ENCODE measurements around the gene PREX1. TPM values are rescaled to one million over a fixed set of nuclear protein-coding genes. Genes with fewer than 3 reads are reported as not detected.

Gene PREX1
- total and polyA plus RNA-seq, 2 of the 4 experiments (the other 2 are of a cell fraction) = 0.67 to 0.72 TPM

DNA sequence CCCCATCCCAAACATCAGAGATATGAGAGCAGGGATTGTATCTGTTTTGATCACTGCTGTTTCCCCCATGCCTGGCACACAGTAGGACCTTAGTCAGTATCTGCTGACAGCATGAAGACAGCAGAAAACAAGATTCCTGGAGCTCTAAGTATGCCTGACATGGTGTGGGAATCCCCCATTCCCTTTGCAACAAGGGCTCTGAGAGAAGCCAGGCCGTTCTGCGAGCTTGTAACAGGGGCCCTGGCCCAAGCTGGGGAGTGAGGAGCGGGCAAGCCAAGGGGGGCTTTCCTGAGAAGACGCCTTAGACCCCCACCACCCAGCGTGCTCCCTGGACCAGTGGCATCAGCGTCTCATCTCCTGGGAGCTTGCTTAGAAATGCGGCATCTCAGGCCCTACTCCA, 25.2 kb downstream of the PREX1 start:
- Histone ChIP-seq H3K4me3 (ENCODE audit: insufficient read depth, low read depth, low read length) (no peak overlapping the region), H4K8ac (ENCODE audit: low read depth in 2 of 2, low read length in 2 of 2) (no peak overlapping the region), H3K4me2 (ENCODE audit: low read depth, low read length) (no peak overlapping the region), H3K4ac (ENCODE audit: low read depth, low read length) (no peak overlapping the region), H2BK5ac (ENCODE audit: low read depth, low read length, poor library complexity, severe bottlenecking) (no peak overlapping the region), H3K36me3 (ENCODE audit: control insufficient read depth, insufficient read depth, low read length) (no peaks in the 10 kb centered on the region), H2AFZ (replicated peaks; ENCODE audit: low read length, poor library complexity) (no peak overlapping the region), H3K79me1 (ENCODE audit: low read depth in 1 of 2, low read length in 2 of 2) (no peaks in the 10 kb centered on the region), H3K9me3 (ENCODE audit: control insufficient read depth, insufficient read depth, low read length) (peaks cover 6% of the 10 kb centered on the region; the same call in 1 of the 2 replicates), H2BK20ac (ENCODE audit: low read depth, low read length) (no peak overlapping the region), H3K9me1 (ENCODE audit: insufficient read depth, low read length) (no peaks in the 10 kb centered on the region; the same call in 1 of the 2 replicates), H3K23ac (ENCODE audit: low read depth, low read length) (no peak overlapping the region), H3K4me1 (ENCODE audit: control insufficient read depth, insufficient read depth, low read length) (no peaks in the 10 kb centered on the region), H3K18ac (ENCODE audit: low read depth, low read length) (no peak overlapping the region), H4K20me1 (ENCODE audit: insufficient read depth, low read length) (no peaks in the 10 kb centered on the region), H3K14ac (replicated peaks; ENCODE audit: low read depth, low read length) (no peak overlapping the region), H2AK5ac (ENCODE audit: low read depth, low read length) (no peak overlapping the region), H3K27me3 (ENCODE audit: control insufficient read depth, insufficient read depth, low read length) (peaks cover 26% of the 10 kb centered on the region), H3K56ac (ENCODE audit: extremely low read depth, insufficient read depth, low read length) (no peak overlapping the region), H2AK9ac (replicated peaks; ENCODE audit: low read depth, low read length, poor library complexity) (no peak overlapping the region), H2BK120ac (ENCODE audit: low read depth, low read length) (no peak overlapping the region), H4K5ac (ENCODE audit: low read depth, low read length) (no peak overlapping the region), H4K91ac (ENCODE audit: insufficient read depth, low read depth, low read length) (no peak overlapping the region), H3K27ac (ENCODE audit: insufficient read depth, low read length) (no peak overlapping the region), H3K9ac (ENCODE audit: low read depth, low read length) (no peak overlapping the region), H2BK15ac (ENCODE audit: low read depth, low read length) (no peak overlapping the region)
- BruUV-seq (replicated peaks) = no TSS peak
- in situ Hi-C loops (cut with MboI; ENCODE audit: low sequenced_read_pairs) = no loop called here
- dilution Hi-C loops (cut with HindIII; ENCODE audit: low sequenced_read_pairs, unreplicated experiment) = no loop called here
- ChIA-PET CTCF (no interaction called here), POLR2A (ENCODE audit: unreplicated experiment) (no interaction called here)
- DNase-seq (no peak), ATAC-seq (ENCODE audit: low read depth) (no peak)
- intact Hi-C loops (cut with micrococcal nuclease) = no loop called here
- no peak for TF ChIP-seq MAFK (IDR thresholded peaks at IDR 0.05; ENCODE audit: low read depth, low read length)
- TF ChIP-seq POLR2A (IDR thresholded peaks at IDR 0.05; ENCODE audit: low read depth, low read length) = no peak
- no peak for TF ChIP-seq SMC3 (IDR thresholded peaks at IDR 0.05; ENCODE audit: low read depth, low read length)
- WGBS, 2 experiments (ENCODE audit: extremely low coverage in 2 of 2, insufficient read length in 1 of 2) = no CpG with 5 or more reads among the region's 7 CpGs
